ENCODE results near the gene SERTM1.

DNA sequence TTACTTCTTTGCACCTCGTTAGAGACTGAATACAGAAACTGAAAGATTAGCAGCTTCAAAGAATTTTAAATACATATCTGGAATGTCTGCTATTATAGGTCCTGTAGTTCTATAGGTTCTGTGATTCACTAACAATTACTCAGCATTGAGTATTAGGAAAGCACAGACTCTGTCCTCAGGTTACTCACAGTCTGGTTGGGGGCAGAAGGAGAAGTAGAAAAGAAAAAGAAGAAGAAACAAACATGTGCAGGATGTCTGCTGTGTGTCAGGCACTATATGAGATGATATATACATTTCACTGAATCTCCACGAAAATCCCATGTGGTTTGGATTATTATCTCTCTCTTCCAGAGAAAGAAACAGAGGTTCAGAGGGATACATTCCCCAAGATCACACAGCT, 40.1 kb downstream of the SERTM1 start:
- TF ChIP-seq, protein P1, sequence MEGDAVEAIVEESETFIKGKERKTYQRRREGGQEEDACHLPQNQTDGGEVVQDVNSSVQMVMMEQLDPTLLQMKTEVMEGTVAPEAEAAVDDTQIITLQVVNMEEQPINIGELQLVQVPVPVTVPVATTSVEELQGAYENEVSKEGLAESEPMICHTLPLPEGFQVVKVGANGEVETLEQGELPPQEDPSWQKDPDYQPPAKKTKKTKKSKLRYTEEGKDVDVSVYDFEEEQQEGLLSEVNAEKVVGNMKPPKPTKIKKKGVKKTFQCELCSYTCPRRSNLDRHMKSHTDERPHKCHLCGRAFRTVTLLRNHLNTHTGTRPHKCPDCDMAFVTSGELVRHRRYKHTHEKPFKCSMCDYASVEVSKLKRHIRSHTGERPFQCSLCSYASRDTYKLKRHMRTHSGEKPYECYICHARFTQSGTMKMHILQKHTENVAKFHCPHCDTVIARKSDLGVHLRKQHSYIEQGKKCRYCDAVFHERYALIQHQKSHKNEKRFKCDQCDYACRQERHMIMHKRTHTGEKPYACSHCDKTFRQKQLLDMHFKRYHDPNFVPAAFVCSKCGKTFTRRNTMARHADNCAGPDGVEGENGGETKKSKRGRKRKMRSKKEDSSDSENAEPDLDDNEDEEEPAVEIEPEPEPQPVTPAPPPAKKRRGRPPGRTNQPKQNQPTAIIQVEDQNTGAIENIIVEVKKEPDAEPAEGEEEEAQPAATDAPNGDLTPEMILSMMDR (IDR thresholded peaks at IDR 0.05; ENCODE audit: insufficient read depth, low read length, poor library complexity, severe bottlenecking) = no peak
- TF ChIP-seq EZH2phosphoT487 (conservative IDR thresholded peaks at IDR 0.05; ENCODE audit: low read length) = no peak
